Lower leg skin (tissue), 4 donors: Measurements from ENCODE around the gene RABL6. TPM values are rescaled to one million over a fixed set of nuclear protein-coding genes. Genes with fewer than 3 reads are reported as not detected.
"Not testable (repeated sequence)": the region's sequence is repeated elsewhere in the genome, so short reads cannot be mapped to it uniquely, and the experiment has no call there.

Experiments
- DNase-seq, 2 donors: peaks; one replicate each; pipeline ENCODE4 v3.0.0-alpha.2; 2019; ENCODE audit warnings: low spot score in 2 of 2
- H3K4me3 ChIP-seq: fragments of 200-600 bp; sonication (generic); 2 replicates; pipeline ENCODE4 v1.5.1; 2017; ENCODE audit warnings: mild to moderate bottlenecking, low read depth; ENCODE audit not compliant: poor library complexity, severe bottlenecking
- POLR2A ChIP-seq, 2 donors: fragments of 450-650 bp; IDR thresholded peaks; one replicate each; pipeline ENCODE4 v1.6.1; 2016 to 2017; ENCODE audit warnings: antibody characterized with exemption in 2 of 2, mild to moderate bottlenecking in 1 of 2, moderate library complexity in 1 of 2
- WGBS, 2 donors: methylation state at CpG; one replicate each; pipeline ENCODE4 v1.1.5; 2018; 5-methylcytosine and 5-hydroxymethylcytosine counted together
- intact Hi-C: fragments of 100-400 bp; cut with DNase I; formaldehyde crosslinking; loops from one replicate; pipeline ENCODE4 v1.15.0; 2023; ENCODE audit warnings: low total_unique reads
- total RNA-seq, 4 donors: library from RNA; depleted of rRNA; stranded (reverse); fragments of >200 nt; gene quantifications; one replicate each; pipeline ENCODE4 v1.1.0, GENCODE V29; 2016
- TF ChIP-seq, protein P1 (sequence below), 3 donors: fragments of 450-650 bp; IDR thresholded peaks; one replicate each; pipeline ENCODE4 v1.5.1; 2016; ENCODE audit warnings: antibody characterized with exemption in 3 of 3, mild to moderate bottlenecking in 3 of 3, moderate library complexity in 2 of 3

RABL6 gene
- total RNA-seq, 4 donors from 2014 or later = 47.8 to 75.1 (median 55.5) TPM

DNA sequence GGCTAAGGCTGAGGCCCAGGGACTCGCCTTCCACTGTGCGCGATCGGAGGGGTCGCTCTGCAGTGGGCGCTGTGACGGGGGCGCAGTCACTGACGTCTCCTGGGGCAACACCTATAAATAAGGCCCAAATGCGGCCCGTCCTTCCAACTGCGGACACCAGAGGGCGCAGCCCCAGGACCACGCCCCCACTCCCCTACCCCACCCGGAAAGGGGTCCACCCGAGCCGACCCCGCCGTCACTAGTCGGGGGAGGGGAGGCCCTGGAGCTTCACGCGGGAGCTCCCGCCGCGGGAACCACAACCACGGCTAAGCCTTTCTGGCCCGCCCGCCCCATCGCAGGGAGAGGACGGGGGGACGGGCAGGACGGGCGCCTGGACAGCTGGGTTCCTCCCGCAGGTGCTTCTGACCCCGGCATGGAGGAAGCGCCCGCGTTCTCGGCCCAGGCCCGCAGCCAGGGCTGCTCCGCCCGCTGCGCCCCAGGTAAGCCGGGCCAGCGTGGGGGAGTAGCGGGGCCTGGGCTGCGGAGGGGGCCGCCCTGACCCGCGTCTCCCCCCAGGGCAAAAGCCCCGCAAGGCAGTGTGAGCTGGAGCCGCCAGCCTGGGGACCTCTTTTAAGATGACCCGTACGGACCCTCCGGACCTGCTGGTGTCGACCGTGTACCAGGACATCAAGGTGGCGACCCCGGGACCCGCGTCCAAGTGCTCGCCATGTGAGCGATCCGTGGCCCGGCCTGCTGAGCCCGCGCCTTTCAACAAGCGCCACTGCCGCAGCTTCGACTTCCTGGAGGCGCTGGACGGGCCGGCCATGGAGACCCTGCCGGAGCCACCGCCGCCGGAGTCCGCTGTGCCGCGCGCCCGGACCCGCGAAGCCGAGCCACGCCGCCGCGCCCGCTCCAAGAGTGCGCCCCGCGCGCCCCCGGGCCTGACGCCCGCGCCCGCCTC, 36.3 kb downstream of the RABL6 start:
- H3K4me3 ChIP-seq, intact Hi-C loops: not testable (repeated sequence)

DNA sequence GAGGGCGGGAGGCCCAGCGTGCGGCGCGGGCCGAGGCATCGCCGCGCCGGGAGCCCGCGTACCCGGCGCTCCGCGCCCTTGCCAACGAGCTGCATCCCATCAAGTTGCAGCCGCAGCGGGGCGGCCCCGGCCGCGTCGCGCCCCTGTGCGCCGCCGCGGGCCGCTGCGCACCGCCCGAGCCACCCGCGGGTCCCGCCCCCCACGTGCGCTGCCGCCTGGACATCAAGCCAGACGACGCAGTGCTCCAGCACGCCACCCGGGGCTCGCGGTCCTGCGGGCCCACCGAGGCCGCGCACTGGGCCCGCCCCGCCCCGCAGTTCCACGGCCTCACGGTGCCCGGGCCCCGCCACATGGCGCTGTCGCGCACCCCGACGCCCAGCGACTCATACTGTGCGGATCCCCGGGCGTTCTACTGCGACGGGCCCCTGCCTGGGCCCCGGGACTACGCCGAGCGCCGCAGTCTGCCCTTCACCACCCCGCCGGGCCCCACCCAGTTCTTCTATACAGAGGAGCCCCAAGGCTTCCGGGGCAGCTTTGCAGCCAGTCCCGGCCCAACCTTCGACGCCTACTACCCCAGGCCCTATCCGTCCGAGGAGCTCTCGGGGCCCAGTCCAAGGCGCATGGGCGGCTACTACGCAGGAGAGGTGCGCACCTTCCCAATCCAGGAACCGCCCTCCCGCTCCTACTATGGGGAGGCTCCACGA, 37.2 kb downstream of the RABL6 start:
- DNase-seq = no peak
- intact Hi-C loops = no loop called here
- TF ChIP-seq POLR2A (IDR thresholded peaks at IDR 0.05) = no peak
- TF ChIP-seq, protein P1, sequence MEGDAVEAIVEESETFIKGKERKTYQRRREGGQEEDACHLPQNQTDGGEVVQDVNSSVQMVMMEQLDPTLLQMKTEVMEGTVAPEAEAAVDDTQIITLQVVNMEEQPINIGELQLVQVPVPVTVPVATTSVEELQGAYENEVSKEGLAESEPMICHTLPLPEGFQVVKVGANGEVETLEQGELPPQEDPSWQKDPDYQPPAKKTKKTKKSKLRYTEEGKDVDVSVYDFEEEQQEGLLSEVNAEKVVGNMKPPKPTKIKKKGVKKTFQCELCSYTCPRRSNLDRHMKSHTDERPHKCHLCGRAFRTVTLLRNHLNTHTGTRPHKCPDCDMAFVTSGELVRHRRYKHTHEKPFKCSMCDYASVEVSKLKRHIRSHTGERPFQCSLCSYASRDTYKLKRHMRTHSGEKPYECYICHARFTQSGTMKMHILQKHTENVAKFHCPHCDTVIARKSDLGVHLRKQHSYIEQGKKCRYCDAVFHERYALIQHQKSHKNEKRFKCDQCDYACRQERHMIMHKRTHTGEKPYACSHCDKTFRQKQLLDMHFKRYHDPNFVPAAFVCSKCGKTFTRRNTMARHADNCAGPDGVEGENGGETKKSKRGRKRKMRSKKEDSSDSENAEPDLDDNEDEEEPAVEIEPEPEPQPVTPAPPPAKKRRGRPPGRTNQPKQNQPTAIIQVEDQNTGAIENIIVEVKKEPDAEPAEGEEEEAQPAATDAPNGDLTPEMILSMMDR (IDR thresholded peaks at IDR 0.05) = no peak
- no peak overlapping the region for H3K4me3 ChIP-seq
- WGBS, 2 donors = 9 to 22% methylated on average over 21 to 26 of the region's 88 CpGs

More for the DNA sequence above, 36.3 kb downstream of the RABL6 start:
- not testable (repeated sequence) for DNase-seq
- 0 to 5% methylated on average over 7 to 25 of the region's 99 CpGs for WGBS, 2 donors
- TF ChIP-seq, protein P1 (IDR thresholded peaks at IDR 0.05) = peak in 1 of 3 donors; percentile 13

DNA sequence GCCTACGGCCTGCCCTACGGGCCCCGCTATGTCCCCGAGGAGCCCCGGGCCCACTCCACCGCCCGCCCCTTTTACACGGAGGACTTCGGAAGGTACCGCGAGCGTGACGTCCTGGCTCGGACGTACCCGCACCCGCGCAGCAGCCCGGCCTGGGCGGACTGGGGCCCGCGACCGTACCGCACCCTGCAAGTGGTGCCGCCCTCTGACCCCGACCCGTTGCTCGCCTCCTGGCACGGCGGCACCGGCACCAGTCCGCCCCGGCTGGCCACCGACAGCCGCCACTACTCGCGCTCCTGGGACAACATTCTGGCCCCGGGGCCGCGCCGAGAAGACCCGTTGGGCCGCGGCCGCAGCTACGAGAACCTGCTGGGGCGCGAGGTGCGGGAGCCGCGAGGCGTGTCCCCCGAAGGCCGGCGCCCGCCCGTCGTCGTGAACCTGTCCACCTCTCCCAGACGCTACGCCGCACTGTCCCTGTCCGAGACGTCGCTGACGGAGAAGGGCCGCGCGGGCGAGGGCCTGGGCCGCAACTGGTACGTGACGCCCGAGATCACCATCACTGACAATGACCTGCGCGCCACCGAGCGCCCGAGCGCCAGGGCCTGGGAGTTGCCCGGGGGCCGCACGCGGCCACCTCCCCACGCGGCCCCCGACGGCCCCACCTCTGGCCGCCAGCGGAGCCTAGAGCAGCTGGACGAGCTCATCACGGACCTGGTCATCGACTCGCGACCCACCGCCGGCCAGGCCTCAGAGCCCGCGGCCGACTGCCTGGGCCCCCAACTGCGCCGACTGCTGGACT, 37.9 kb downstream of the RABL6 start:
- H3K4me3 ChIP-seq = no peak overlapping the region
- WGBS, 2 donors = 16 to 28% methylated on average over 19 to 31 of the region's 102 CpGs
- DNase-seq = no peak
- intact Hi-C loops = no loop called here
- no peak for TF ChIP-seq POLR2A (IDR thresholded peaks at IDR 0.05)
- TF ChIP-seq, protein P1 (IDR thresholded peaks at IDR 0.05) = no peak

DNA sequence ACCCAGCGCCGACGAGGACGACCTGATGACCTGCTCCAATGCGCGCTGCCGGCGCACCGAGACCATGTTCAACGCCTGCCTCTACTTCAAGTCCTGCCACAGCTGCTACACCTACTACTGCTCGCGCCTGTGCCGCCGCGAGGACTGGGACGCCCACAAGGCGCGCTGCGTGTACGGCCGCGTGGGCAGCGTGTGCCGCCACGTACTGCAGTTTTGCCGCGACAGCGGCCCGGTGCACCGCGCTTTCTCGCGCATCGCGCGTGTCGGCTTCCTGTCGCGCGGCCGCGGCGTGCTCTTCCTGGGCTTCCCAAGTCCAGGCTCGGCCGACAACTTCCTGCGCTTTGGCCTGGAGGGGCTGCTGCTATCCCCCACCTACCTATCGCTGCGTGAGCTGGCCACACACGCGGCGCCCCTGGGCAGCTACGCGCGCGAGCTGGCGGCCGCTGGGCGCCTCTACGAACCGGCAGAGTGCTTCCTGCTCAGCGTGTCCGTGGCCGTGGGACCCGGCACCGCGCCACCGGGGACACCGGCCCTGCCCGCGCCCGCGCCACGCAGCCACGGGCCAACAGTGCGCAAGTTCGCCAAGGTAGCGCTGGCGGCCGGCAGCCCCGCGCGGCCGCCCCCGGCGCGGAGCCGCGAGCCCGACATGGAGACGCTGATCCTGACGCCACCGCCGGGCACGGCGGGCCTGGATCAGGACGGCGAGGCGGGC, 38.8 kb downstream of the RABL6 start:
- intact Hi-C loops = no loop called here
- TF ChIP-seq, protein P1 (IDR thresholded peaks at IDR 0.05) = no peak
- no peak for TF ChIP-seq POLR2A (IDR thresholded peaks at IDR 0.05)
- DNase-seq = no peak
- H3K4me3 ChIP-seq = no peak overlapping the region
- WGBS, 2 donors = 3% methylated on average over 37 of the region's 98 CpGs; no CpG with 5 or more reads in 1 of the 2 donors
